Measurements from ENCODE around the gene HMCN2. TPM values are rescaled to one million over a fixed set of nuclear protein-coding genes. Genes with fewer than 3 reads are reported as not detected.

Gene HMCN2
- total and polyA plus RNA-seq, 4 donors: 0.25 to 14.8 (median 4.6) TPM

DNA sequence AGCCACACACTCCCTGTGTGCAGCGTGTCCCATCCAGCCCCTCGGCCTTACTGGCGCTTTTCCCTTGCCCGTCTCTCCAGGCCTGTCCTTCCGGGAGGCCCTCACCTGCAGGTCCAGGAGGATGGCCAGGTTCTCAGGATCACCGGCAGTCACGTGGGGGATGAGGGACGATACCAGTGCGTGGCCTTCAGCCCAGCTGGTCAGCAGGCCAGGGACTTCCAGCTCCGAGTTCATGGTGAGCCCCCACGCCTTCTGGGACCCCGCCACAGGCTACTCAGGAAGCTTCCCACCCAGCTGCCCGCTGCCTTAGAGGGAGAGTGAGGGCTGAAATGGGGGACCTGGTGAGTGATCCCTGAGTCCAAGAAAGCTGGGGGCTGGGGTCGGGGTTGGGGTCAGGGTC lies 85.8 kb downstream of the HMCN2 start:
- 89 to 90% methylated on average over 14 of the region's 14 CpGs for WGBS, 2 donors
- H3K4me1 ChIP-seq (ENCODE audit: control insufficient read depth in 1 of 2, insufficient read depth in 2 of 2, low read length in 2 of 2): no peaks in the 10 kb centered on the region
- ATAC-seq (ENCODE audit: low FRiP score) (no peak), DNase-seq (no peak)
- H3K4me3 ChIP-seq (ENCODE audit: low read length in 2 of 2): no peak overlapping the region
- no peak overlapping the region for H3K27ac ChIP-seq (ENCODE audit: low read depth in 1 of 2, low read length in 2 of 2)
- H3K36me3 ChIP-seq (ENCODE audit: control insufficient read depth in 1 of 2, insufficient read depth in 2 of 2, low read length in 1 of 2): no peaks in the 10 kb centered on the region
- no peaks in the 10 kb centered on the region for H3K27me3 ChIP-seq (ENCODE audit: control insufficient read depth in 1 of 2, insufficient read depth in 2 of 2, low read length in 1 of 2)
- intact Hi-C loops (cut with DNase I): no loop called here
- H3K9me3 ChIP-seq (ENCODE audit: control insufficient read depth, low read length): no peaks in the 10 kb centered on the region

GRCh38 chr9:130352081-130352480 lies 86.5 kb downstream of the HMCN2 start:
- H3K27me3 ChIP-seq (ENCODE audit: control insufficient read depth in 1 of 2, insufficient read depth in 2 of 2, low read length in 1 of 2): no peaks in the 10 kb centered on the region
- no peaks in the 10 kb centered on the region for H3K4me1 ChIP-seq (ENCODE audit: control insufficient read depth in 1 of 2, insufficient read depth in 2 of 2, low read length in 2 of 2)
- H3K4me3 ChIP-seq (ENCODE audit: low read length in 2 of 2): no peak overlapping the region
- H3K27ac ChIP-seq (ENCODE audit: low read depth in 1 of 2, low read length in 2 of 2): no peak overlapping the region
- DNase-seq (no peak), ATAC-seq (ENCODE audit: low FRiP score) (no peak)
- H3K36me3 ChIP-seq (ENCODE audit: control insufficient read depth in 1 of 2, insufficient read depth in 2 of 2, low read length in 1 of 2): no peaks in the 10 kb centered on the region
- 87 to 88% methylated on average over 10 of the region's 10 CpGs for WGBS, 2 donors
- intact Hi-C loops (cut with DNase I): no loop called here
- no peaks in the 10 kb centered on the region for H3K9me3 ChIP-seq (ENCODE audit: control insufficient read depth, low read length)

DNA sequence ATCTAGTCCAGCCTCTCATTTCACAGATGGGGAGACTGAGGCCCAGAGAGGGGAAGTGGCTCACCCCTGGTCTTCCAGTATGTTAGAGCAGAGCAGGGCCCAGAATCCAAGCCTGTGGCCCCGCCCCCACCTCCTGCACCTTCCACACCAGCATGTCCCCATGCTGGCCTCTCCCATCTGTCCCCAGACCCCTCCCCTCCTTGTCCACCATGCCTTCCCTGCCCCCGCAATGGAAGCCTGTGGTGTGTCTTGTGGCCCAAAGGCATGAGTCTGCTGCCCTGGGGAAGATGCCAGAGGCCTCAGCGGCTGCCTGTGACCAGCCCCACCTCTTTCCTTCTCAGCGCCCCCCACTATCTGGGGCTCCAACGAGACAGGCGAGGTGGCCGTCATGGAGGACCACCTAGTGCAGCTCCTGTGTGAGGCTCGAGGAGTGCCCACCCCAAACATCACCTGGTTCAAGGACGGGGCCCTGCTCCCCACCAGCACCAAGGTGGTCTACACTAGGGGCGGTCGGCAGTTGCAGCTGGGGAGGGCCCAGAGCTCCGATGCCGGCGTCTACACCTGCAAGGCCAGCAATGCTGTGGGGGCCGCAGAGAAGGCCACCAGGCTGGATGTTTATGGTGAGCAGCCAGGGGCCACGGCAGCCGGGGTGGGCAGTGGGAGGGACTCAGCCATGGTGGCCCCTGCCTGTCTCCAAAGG lies 87.2 kb downstream of the HMCN2 start:
- DNase-seq: no peak
- no peaks in the 10 kb centered on the region for H3K27me3 ChIP-seq (ENCODE audit: control insufficient read depth in 1 of 2, insufficient read depth in 2 of 2, low read length in 1 of 2)
- ATAC-seq (ENCODE audit: low FRiP score): no peak
- WGBS, 2 donors: 85 to 91% methylated on average over 17 of the region's 17 CpGs
- no peaks in the 10 kb centered on the region for H3K9me3 ChIP-seq (ENCODE audit: control insufficient read depth, low read length)
- H3K36me3 ChIP-seq (ENCODE audit: control insufficient read depth in 1 of 2, insufficient read depth in 2 of 2, low read length in 1 of 2): no peaks in the 10 kb centered on the region
- no peak overlapping the region for H3K4me3 ChIP-seq (ENCODE audit: low read length in 2 of 2)
- H3K4me1 ChIP-seq (ENCODE audit: control insufficient read depth in 1 of 2, insufficient read depth in 2 of 2, low read length in 2 of 2): no peaks in the 10 kb centered on the region
- no peak overlapping the region for H3K27ac ChIP-seq (ENCODE audit: low read depth in 1 of 2, low read length in 2 of 2)
- intact Hi-C loops (cut with DNase I): no loop called here

GRCh38 chr9:130354378-130354777 lies 88.8 kb downstream of the HMCN2 start:
- intact Hi-C loops (cut with DNase I): no loop called here
- Histone ChIP-seq H3K36me3 (ENCODE audit: control insufficient read depth in 1 of 2, insufficient read depth in 2 of 2, low read length in 1 of 2) (no peaks in the 10 kb centered on the region), H3K9me3 (ENCODE audit: control insufficient read depth, low read length) (no peaks in the 10 kb centered on the region), H3K27me3 (ENCODE audit: control insufficient read depth in 1 of 2, insufficient read depth in 2 of 2, low read length in 1 of 2) (no peaks in the 10 kb centered on the region), H3K4me1 (ENCODE audit: control insufficient read depth in 1 of 2, insufficient read depth in 2 of 2, low read length in 2 of 2) (no peaks in the 10 kb centered on the region), H3K27ac (ENCODE audit: low read depth in 1 of 2, low read length in 2 of 2) (no peak overlapping the region), H3K4me3 (ENCODE audit: low read length in 2 of 2) (no peak overlapping the region)
- DNase-seq (no peak), ATAC-seq (ENCODE audit: low FRiP score) (no peak)
- 85 to 88% methylated on average over 12 to 13 of the region's 13 CpGs for WGBS, 2 donors

GRCh38 chr9:130354806-130355205 lies 89.2 kb downstream of the HMCN2 start:
- H3K27me3 ChIP-seq (ENCODE audit: control insufficient read depth in 1 of 2, insufficient read depth in 2 of 2, low read length in 1 of 2): no peaks in the 10 kb centered on the region
- H3K27ac ChIP-seq (ENCODE audit: low read depth in 1 of 2, low read length in 2 of 2): no peak overlapping the region
- H3K9me3 ChIP-seq (ENCODE audit: control insufficient read depth, low read length): no peaks in the 10 kb centered on the region
- no peaks in the 10 kb centered on the region for H3K36me3 ChIP-seq (ENCODE audit: control insufficient read depth in 1 of 2, insufficient read depth in 2 of 2, low read length in 1 of 2)
- ATAC-seq (ENCODE audit: low FRiP score) (no peak), DNase-seq (no peak)
- H3K4me3 ChIP-seq (ENCODE audit: low read length in 2 of 2): no peak overlapping the region
- intact Hi-C loops (cut with DNase I): no loop called here
- H3K4me1 ChIP-seq (ENCODE audit: control insufficient read depth in 1 of 2, insufficient read depth in 2 of 2, low read length in 2 of 2): no peaks in the 10 kb centered on the region
- WGBS, 2 donors: 54 to 64% methylated on average over 18 of the region's 18 CpGs

DNA sequence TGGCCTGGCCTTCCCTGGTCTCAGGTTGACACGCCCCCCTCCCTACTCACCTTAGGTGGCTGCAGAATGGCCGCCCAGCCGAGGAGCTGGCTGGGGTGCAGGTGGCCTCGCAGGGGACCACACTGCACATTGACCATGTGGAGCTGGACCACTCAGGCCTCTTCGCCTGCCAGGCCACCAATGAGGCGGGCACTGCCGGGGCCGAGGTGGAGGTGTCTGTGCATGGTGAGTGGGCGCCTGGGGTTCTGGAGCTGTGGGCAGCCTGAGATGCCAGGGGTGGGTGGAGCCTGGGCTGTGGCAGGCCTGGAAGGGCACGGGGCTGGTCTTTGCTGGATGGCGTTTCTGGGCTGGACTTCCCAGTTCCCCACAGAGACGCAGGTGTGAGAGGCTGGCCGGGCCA lies 90.5 kb downstream of the HMCN2 start:
- Histone ChIP-seq H3K27me3 (ENCODE audit: control insufficient read depth in 1 of 2, insufficient read depth in 2 of 2, low read length in 1 of 2) (no peaks in the 10 kb centered on the region), H3K9me3 (ENCODE audit: control insufficient read depth, low read length) (no peaks in the 10 kb centered on the region), H3K4me3 (ENCODE audit: low read length in 2 of 2) (no peak overlapping the region), H3K4me1 (ENCODE audit: control insufficient read depth in 1 of 2, insufficient read depth in 2 of 2, low read length in 2 of 2) (no peaks in the 10 kb centered on the region), H3K27ac (ENCODE audit: low read depth in 1 of 2, low read length in 2 of 2) (no peak overlapping the region), H3K36me3 (ENCODE audit: control insufficient read depth in 1 of 2, insufficient read depth in 2 of 2, low read length in 1 of 2) (no peaks in the 10 kb centered on the region)
- intact Hi-C loops (cut with DNase I): no loop called here
- ATAC-seq (ENCODE audit: low FRiP score) (no peak), DNase-seq (no peak)
- 87 to 93% methylated on average over 13 of the region's 13 CpGs for WGBS, 2 donors

GRCh38 chr9:130356877-130357584 lies 91.5 kb downstream of the HMCN2 start:
- DNase-seq: no peak
- ATAC-seq (ENCODE audit: low FRiP score): no peak
- Histone ChIP-seq H3K36me3 (ENCODE audit: control insufficient read depth in 1 of 2, insufficient read depth in 2 of 2, low read length in 1 of 2) (no peaks in the 10 kb centered on the region), H3K27me3 (ENCODE audit: control insufficient read depth in 1 of 2, insufficient read depth in 2 of 2, low read length in 1 of 2) (no peaks in the 10 kb centered on the region), H3K9me3 (ENCODE audit: control insufficient read depth, low read length) (no peaks in the 10 kb centered on the region), H3K4me3 (ENCODE audit: low read length in 2 of 2) (no peak overlapping the region), H3K4me1 (ENCODE audit: control insufficient read depth in 1 of 2, insufficient read depth in 2 of 2, low read length in 2 of 2) (no peaks in the 10 kb centered on the region), H3K27ac (ENCODE audit: low read depth in 1 of 2, low read length in 2 of 2) (no peak overlapping the region)
- intact Hi-C loops (cut with DNase I): no loop called here
- 93% methylated on average over 1 of the region's 1 CpG for WGBS, 2 donors

DNA sequence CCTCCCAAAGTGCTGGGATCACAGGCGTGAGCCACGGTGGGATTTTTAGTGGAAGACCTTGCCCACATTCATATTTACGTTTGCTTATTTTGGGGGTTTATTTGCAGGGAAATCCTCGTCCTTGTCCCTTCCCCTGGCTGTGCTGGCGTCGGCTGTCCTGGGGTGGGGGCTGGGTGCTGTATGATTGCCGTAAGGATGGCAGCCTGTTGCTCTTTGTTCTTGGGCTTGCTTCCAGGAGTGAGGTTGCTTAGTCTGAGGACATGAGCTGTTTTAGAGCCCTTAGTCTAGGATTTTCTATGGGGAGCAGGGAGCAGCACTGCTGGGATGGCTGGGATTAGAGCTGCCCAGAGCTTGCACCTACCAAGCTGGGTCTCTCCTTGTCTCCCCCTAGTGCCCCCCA lies 93.4 kb downstream of the HMCN2 start:
- 76 to 78% methylated on average over 7 of the region's 7 CpGs for WGBS, 2 donors
- no peaks in the 10 kb centered on the region for H3K36me3 ChIP-seq (ENCODE audit: control insufficient read depth in 1 of 2, insufficient read depth in 2 of 2, low read length in 1 of 2)
- no peak overlapping the region for H3K4me3 ChIP-seq (ENCODE audit: low read length in 2 of 2)
- intact Hi-C loops (cut with DNase I): no loop called here
- H3K9me3 ChIP-seq (ENCODE audit: control insufficient read depth, low read length): no peaks in the 10 kb centered on the region
- no peaks in the 10 kb centered on the region for H3K4me1 ChIP-seq (ENCODE audit: control insufficient read depth in 1 of 2, insufficient read depth in 2 of 2, low read length in 2 of 2)
- DNase-seq: no peak
- H3K27ac ChIP-seq (ENCODE audit: low read depth in 1 of 2, low read length in 2 of 2): no peak overlapping the region
- no peak for ATAC-seq (ENCODE audit: low FRiP score)
- H3K27me3 ChIP-seq (ENCODE audit: control insufficient read depth in 1 of 2, insufficient read depth in 2 of 2, low read length in 1 of 2): no peaks in the 10 kb centered on the region

- Histone ChIP-seq H3K27ac (ENCODE audit: low read depth in 1 of 2, low read length in 2 of 2) (no peak overlapping the region), H3K4me1 (ENCODE audit: control insufficient read depth in 1 of 2, insufficient read depth in 2 of 2, low read length in 2 of 2) (no peaks in the 10 kb centered on the region), H3K9me3 (ENCODE audit: control insufficient read depth, low read length) (no peaks in the 10 kb centered on the region), H3K27me3 (ENCODE audit: control insufficient read depth in 1 of 2, insufficient read depth in 2 of 2, low read length in 1 of 2) (no peaks in the 10 kb centered on the region), H3K36me3 (ENCODE audit: control insufficient read depth in 1 of 2, insufficient read depth in 2 of 2, low read length in 1 of 2) (no peaks in the 10 kb centered on the region), H3K4me3 (ENCODE audit: low read length in 2 of 2) (no peak overlapping the region)
- WGBS, 2 donors: 72 to 83% methylated on average over 9 of the region's 9 CpGs
- intact Hi-C loops (cut with DNase I): no loop called here
- ATAC-seq (ENCODE audit: low FRiP score) (no peak), DNase-seq (no peak)
These were observed 94.3 kb downstream of the HMCN2 start for GRCh38 chr9:130359819-130360218.

All from aorta (tissue), 5 donors.